SK-N-SH (cell line): ENCODE measurements around the gene BPIFA3.

Experiments used
- CTCF ChIP-seq: fragments of 200-600 bp; sonication (generic); IDR thresholded peaks from 2 replicates; pipeline ENCODE4 v1.6.1; 2017; ENCODE audit warnings: antibody characterized with exemption, mild to moderate bottlenecking, moderate library complexity
- ELF1 ChIP-seq: IDR thresholded peaks from 2 replicates; pipeline ENCODE4 v1.4.0; 2012
- FOXM1 ChIP-seq: IDR thresholded peaks from 2 replicates; pipeline ENCODE4 v1.4.0; 2012; ENCODE audit warnings: low read depth, mild to moderate bottlenecking
- GABPA ChIP-seq: IDR thresholded peaks from 2 replicates; pipeline ENCODE4 v1.4.0; 2012; ENCODE audit warnings: low read depth, mild to moderate bottlenecking
- MXI1 ChIP-seq: IDR thresholded peaks from 2 replicates; pipeline ENCODE4 v1.6.1; 2012; ENCODE audit warnings: mild to moderate bottlenecking, low read depth, low read length, improper control_type of control experiment
- POLR2AphosphoS5 ChIP-seq: IDR thresholded peaks from 2 replicates; pipeline ENCODE4 v1.6.1; 2012; ENCODE audit warnings: low read depth, low read length
- RAD21 ChIP-seq: IDR thresholded peaks from 2 replicates; pipeline ENCODE4 v1.6.1; 2012; ENCODE audit warnings: mild to moderate bottlenecking, low read length
- RFX5 ChIP-seq: IDR thresholded peaks from 2 replicates; pipeline ENCODE4 v1.6.1; 2012; ENCODE audit warnings: mild to moderate bottlenecking, improper control_type of control experiment, low read length
- RXRA ChIP-seq: IDR thresholded peaks from 2 replicates; pipeline ENCODE4 v1.4.0; 2012; ENCODE audit warnings: low read depth, mild to moderate bottlenecking, borderline replicate concordance
- SIN3A ChIP-seq: IDR thresholded peaks from 2 replicates; pipeline ENCODE4 v1.6.1; 2012; ENCODE audit warnings: low read depth, mild to moderate bottlenecking, low read length, moderate library complexity, borderline replicate concordance
- TAF1 ChIP-seq: IDR thresholded peaks from 2 replicates; pipeline ENCODE4 v1.6.1; 2012; ENCODE audit warnings: low read depth, mild to moderate bottlenecking, low read length, moderate library complexity, borderline replicate concordance
- USF2 ChIP-seq: fragments of 150-350 bp; IDR thresholded peaks from 2 replicates; pipeline ENCODE4 v1.6.1; 2017; ENCODE audit warnings: antibody characterized with exemption, low read length, low read depth, borderline replicate concordance

- TF ChIP-seq POLR2AphosphoS5 (no peak), RAD21 (no peak), ELF1 (no peak), CTCF (no peak), RFX5 (no peak), MXI1 (no peak), GABPA (no peak), USF2 (no peak), TAF1 (no peak), FOXM1 (no peak), SIN3A (no peak), RXRA (no peak)
Measured at GRCh38 chr20:33217052-33217451, at the start of gene BPIFA3.
